RWPE2 (cell line): ENCODE results near the gene LRRC57.

ENCODE experiments used
- ATAC-seq: fragments of 200-7000 bp; cut with Tn5 transposase; 3 replicates; pipeline ENCODE4 v1.9.1; 2021; ENCODE audit warnings: low read depth
- DNase-seq: peaks from one replicate; pipeline ENCODE4 v3.0.0-alpha.2; 2020; ENCODE audit warnings: low spot score
- H3K27ac ChIP-seq: fragments of 450-650 bp; 2 replicates; pipeline ENCODE4 v1.5.1; 2017; ENCODE audit warnings: mild to moderate bottlenecking; ENCODE audit not compliant: poor library complexity, severe bottlenecking
- H3K27me3 ChIP-seq: fragments of 250-450 bp; sonication (Bioruptor Pico); 2 replicates; pipeline ENCODE4 v1.5.1; 2021; ENCODE audit warnings: mild to moderate bottlenecking, moderate library complexity; ENCODE audit not compliant: insufficient read depth, poor library complexity, severe bottlenecking
- H3K36me3 ChIP-seq: fragments of 250-450 bp; sonication (Bioruptor Pico); 2 replicates; pipeline ENCODE4 v1.5.1; 2020; ENCODE audit warnings: low read depth, mild to moderate bottlenecking, moderate library complexity
- H3K4me1 ChIP-seq: fragments of 250-450 bp; sonication (Bioruptor Pico); 2 replicates; pipeline ENCODE4 v1.5.1; 2021; ENCODE audit warnings: mild to moderate bottlenecking, moderate library complexity; ENCODE audit not compliant: insufficient read depth, poor library complexity, severe bottlenecking
- H3K4me3 ChIP-seq: fragments of 250-450 bp; sonication (Bioruptor Pico); 2 replicates; pipeline ENCODE4 v1.5.1; 2021; ENCODE audit warnings: mild to moderate bottlenecking, moderate library complexity; ENCODE audit not compliant: severe bottlenecking
- H3K9me3 ChIP-seq: fragments of 250-450 bp; sonication (Bioruptor Pico); 2 replicates; pipeline ENCODE4 v1.5.1; 2021; ENCODE audit warnings: mild to moderate bottlenecking, moderate library complexity; ENCODE audit not compliant: severe bottlenecking
- CTCF ChIP-seq: fragments of 450-650 bp; IDR thresholded peaks from one replicate; pipeline ENCODE4 v1.5.1; 2017; ENCODE audit warnings: mild to moderate bottlenecking, moderate library complexity; ENCODE audit not compliant: poor library complexity, severe bottlenecking

LRRC57 gene

DNA sequence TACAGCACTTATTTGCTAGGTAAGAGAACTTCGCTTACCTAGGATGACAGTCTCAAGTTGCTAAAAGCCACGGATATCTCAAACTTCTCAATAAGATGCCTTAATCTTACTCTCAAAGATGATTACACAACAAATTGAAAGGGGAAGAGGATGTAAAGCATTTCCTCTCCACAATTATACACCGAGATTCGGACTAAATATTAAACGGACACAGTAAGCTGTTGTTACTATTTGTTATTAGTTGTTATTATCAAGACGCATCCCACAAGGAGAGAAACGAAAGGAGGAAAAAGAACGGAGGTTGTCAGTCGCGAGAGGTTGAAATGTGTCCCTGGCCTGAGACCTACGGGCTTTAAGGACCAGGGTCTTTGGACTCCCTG is 58.3 kb downstream of the LRRC57 start:
- no peaks in the 10 kb centered on the region for H3K27me3 ChIP-seq
- H3K4me3 ChIP-seq = peak overlapping the region; percentile 84
- peaks cover 16% of the 10 kb centered on the region for H3K36me3 ChIP-seq
- no peak for DNase-seq
- no peak for ATAC-seq
- H3K27ac ChIP-seq = peak overlapping the region; percentile 83
- peaks cover 17% of the 10 kb centered on the region for H3K4me1 ChIP-seq
- no peaks in the 10 kb centered on the region for H3K9me3 ChIP-seq
- no peak for TF ChIP-seq CTCF
